GM23338 (cell line): Measurements from ENCODE around the gene SORCS2.

ENCODE experiments used
- CREB1 ChIP-seq: fragments of 250-450 bp; sonication (Bioruptor Pico); IDR thresholded peaks from 2 replicates; pipeline ENCODE4 v1.5.0; 2020; ENCODE audit warnings: low read depth, mild to moderate bottlenecking, moderate library complexity
- CTCF ChIP-seq, 2 experiments: fragments of 200-600 bp in 1 of 2; sonication (generic) in 1 of 2; conservative IDR thresholded peaks; 2 replicates each; pipeline versions ENCODE4 v1.5.1 to v1.6.1; 2016 to 2017; ENCODE audit warnings: antibody characterized with exemption in 2 of 2, low read depth in 2 of 2, mild to moderate bottlenecking in 2 of 2, moderate library complexity in 1 of 2
- ETS1 ChIP-seq: IDR thresholded peaks from 2 replicates; pipeline ENCODE4 v1.6.1; 2016; ENCODE audit warnings: antibody characterized with exemption
- EZH2 ChIP-seq: fragments of 200-600 bp; sonication (generic); IDR thresholded peaks from one replicate; pipeline ENCODE4 v1.8.0; 2017; ENCODE audit warnings: antibody characterized with exemption, mild to moderate bottlenecking, low read depth; ENCODE audit not compliant: unreplicated experiment
- EZH2phosphoT487 ChIP-seq: fragments of 200-600 bp; sonication (generic); IDR thresholded peaks from one replicate; pipeline ENCODE4 v1.8.1; 2018; ENCODE audit warnings: antibody characterized with exemption; ENCODE audit not compliant: unreplicated experiment
- JUNB ChIP-seq: IDR thresholded peaks from one replicate; pipeline ENCODE4 v1.6.1; 2016; ENCODE audit warnings: antibody characterized with exemption; ENCODE audit not compliant: unreplicated experiment
- POLR2AphosphoS5 ChIP-seq: IDR thresholded peaks from 2 replicates; pipeline ENCODE4 v1.6.1; 2016; ENCODE audit warnings: antibody characterized with exemption, low read depth
- REST ChIP-seq: IDR thresholded peaks from one replicate; pipeline ENCODE4 v1.6.1; 2018; ENCODE audit warnings: antibody characterized with exemption; ENCODE audit not compliant: unreplicated experiment
- ZNF331 ChIP-seq: fragments of 250-450 bp; sonication (Bioruptor Pico); IDR thresholded peaks from 2 replicates; pipeline ENCODE4 v1.5.0; 2020; ENCODE audit warnings: low read depth, mild to moderate bottlenecking, moderate library complexity

GRCh38 chr4:7638984-7639789 lies 446.8 kb downstream of the SORCS2 start:
- TF ChIP-seq REST (no peak), EZH2 (no peak), POLR2AphosphoS5 (no peak), EZH2phosphoT487 (no peak), CTCF (conservative IDR thresholded peaks at IDR 0.05; ENCODE audit: low read depth in 2 of 2) (no peak), ETS1 (no peak), JUNB (no peak), ZNF331 (CRISPR knock-in tag) (no peak), CREB1 (CRISPR knock-in tag) (no peak)
